ENCODE data around the gene ACAP3.

Gene ACAP3

DNA sequence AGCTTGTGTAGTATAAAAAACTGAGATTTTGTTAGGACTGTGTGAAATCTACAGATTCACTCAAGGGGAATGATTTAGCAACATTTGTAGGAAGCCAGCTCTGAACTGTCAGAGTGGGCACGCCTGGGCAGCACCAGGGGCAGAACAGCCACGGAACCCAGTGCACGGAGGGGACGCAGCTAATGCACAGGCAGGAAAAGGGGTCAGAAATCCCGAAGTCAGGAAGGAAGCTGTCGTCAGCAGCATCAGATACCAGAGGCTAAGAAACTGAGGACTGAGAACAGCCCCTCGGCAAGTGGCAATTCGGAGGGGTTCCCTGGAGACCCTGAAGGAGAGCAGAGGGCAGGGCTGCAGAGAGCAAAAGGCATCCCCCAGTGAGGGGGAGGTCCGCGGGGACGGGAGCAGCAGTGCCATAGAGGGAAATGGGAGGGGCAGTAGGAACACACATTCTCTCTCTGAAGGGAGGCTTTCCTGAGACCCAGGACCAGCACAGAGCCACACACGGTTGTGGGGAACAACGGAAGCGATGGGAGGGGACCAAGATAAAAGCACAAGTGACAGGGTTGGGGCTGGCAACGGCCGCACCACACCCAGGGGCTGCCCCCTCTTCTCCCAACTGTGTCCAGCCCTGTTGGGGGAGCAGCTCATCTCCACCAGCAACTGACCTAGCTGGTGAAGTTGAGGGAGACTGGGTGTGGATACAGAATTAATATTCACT is 46.7 kb downstream of the ACAP3 start:
- TF ChIP-seq, protein P1, sequence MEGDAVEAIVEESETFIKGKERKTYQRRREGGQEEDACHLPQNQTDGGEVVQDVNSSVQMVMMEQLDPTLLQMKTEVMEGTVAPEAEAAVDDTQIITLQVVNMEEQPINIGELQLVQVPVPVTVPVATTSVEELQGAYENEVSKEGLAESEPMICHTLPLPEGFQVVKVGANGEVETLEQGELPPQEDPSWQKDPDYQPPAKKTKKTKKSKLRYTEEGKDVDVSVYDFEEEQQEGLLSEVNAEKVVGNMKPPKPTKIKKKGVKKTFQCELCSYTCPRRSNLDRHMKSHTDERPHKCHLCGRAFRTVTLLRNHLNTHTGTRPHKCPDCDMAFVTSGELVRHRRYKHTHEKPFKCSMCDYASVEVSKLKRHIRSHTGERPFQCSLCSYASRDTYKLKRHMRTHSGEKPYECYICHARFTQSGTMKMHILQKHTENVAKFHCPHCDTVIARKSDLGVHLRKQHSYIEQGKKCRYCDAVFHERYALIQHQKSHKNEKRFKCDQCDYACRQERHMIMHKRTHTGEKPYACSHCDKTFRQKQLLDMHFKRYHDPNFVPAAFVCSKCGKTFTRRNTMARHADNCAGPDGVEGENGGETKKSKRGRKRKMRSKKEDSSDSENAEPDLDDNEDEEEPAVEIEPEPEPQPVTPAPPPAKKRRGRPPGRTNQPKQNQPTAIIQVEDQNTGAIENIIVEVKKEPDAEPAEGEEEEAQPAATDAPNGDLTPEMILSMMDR (IDR thresholded peaks at IDR 0.05), result no peak

DNA sequence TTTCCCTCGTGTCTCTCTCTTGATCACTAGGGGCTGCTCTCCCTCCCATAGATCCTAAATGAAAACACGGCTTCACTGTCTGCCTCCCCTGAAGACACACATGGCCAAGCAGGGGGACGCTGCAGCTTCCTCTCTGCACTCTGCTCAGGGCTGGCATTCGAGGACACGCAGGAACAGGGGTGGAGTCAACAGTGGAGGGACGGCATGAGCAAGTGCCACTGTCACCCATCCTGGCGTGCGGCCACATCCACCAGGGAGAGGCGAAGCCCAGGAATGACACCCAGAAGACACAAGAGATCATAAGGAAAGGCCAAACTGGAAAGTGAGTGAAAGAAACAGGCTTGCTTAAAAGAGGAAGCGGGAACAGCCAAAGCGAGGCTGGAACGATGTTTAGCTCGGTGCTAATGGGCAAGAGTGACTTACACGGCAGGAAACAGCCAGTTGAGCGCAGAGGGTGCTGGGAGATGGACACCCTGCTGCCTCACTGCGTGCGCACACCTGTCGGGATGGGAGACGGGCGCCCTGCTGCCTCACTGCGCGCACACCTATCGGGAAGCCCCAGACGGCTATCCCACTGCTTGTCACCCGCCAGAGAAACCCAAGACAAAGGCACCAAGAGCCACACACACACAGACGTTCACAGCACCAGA is 47.7 kb downstream of the ACAP3 start:
- TF ChIP-seq, protein P1 (IDR thresholded peaks at IDR 0.05), result no peak

DNA sequence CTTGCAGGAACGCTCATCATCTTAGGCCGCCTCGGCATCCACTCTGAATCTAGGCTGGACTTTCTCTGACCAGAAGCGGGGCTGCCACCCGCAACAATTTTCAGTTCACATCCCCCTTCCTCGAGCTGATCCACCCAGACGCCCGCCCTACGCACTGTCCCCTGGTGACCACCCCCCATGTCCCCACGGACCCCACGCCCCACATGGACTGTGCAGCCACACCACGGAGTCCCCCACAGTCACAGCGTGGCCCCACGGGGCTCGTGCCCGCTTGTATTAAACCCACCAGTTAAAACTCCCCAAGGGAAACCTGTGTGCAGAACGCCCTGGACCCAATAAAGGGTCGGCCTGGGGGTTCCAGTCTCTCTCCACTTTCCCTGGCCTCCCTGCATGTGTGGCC is 48.2 kb downstream of the ACAP3 start:
- TF ChIP-seq, protein P1 (IDR thresholded peaks at IDR 0.05), result no peak

DNA sequence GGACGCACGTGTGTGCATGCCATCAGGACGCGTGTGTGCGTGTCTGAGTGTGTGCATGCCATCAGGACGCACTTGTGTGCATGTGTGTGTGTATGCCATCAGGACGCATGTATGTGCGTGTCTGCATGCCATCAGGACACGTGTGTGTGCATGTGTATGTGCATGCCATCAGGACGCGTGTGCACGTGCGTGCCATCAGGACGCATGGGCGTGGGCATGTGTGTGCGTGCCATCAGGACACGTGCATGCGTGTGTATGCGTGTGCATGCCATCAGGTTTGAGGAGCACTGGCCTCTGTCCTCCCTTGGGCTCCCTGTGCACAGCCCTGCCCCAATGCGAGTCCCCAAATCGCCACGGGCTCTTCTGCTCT is 48.6 kb downstream of the ACAP3 start:
- TF ChIP-seq, protein P1 (IDR thresholded peaks at IDR 0.05), result no peak

DNA sequence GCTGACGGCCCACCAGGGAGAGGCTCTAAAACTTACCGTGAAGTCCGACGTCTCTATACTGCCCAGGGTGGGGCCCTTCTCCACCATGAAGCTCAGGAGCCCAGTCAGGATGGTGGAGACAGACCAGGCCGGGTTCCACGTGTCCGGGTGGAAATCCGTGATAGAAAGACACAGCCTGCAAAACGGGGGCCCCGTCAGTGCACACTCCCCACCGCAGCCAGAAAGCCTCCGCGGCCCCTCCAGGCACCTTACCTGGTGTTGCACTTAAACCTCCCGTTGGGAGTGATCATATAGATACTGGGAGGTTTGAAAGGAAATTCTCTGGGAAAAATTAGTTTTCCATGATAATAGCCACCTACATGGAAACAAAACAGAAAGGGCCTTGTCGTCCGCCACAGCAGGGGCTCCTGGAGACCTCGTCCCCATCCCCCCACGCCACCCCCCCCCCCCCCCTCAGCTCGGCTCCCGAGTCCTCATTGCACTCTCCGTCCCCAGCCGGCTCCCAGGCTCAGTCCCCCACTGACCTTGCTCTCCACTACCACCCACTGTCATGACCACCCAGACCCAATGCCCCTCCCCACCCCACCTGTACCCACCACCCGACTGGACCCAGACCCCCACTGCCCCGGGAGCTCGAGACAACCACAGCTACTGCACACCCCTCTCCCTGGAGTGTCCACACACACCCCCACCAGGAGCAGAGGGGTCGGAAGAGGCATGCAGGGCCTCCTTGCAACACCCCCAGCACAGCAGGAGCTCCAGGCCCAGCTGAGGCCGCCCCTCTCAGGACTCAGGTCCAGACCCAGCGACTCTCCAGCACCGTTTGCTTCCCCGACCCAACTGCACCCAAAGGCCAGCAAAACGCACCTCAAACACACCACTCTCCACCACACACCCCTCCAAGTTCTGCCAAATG is 50.5 kb downstream of the ACAP3 start:
- TF ChIP-seq, protein P1 (IDR thresholded peaks at IDR 0.05), result no peak

DNA sequence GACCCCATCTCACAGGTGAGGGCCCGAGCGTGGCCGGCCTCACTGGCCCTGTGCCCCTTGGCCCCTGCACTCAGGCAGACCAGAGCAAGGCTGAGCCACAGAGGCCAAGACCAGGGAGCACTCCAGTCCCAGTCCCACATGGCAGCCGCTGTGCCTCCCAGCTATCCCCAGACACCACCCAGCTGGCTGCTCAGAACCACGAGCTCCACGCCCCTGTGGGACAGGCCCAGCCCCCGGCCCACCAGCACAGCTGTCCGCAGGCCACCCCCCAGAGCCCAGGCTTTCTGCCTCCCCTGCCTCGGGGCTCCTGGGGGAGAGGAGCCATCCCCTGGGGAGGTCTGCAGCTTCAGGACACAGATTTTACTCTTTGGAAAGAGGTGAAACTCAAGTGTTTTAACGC is 52.1 kb downstream of the ACAP3 start:
- TF ChIP-seq, protein P1 (IDR thresholded peaks at IDR 0.05), result no peak

DNA sequence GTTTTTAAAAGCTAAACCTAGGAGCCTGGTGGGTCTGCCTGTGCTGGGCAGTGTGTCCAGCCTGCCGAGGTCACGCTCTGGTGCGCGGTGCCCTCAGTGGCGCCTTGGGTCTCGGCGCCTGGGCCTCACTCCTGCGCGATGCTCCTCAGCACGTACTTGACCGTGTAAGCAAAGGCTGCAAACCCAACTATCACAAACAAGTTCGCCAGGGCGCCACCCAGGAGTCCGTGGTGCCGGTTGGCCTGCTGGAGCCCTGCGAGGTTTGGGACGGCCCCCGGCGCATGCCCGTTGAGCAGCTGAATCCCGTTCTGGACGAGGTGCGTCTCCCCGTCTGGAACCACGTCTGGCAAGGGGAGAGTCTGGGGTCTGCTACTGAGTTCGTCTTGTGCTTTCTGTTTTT is 52.7 kb downstream of the ACAP3 start:
- TF ChIP-seq, protein P1 (IDR thresholded peaks at IDR 0.05), result no peak

Data from LNCAP (cell line).